ELF-1 (cell line): ENCODE data around the gene SPA17.

Experiments
- DNase-seq: peaks from one replicate; pipeline ENCODE4 v3.0.0-alpha.2; 2016; ENCODE audit warnings: low read depth, low spot score

Gene SPA17

DNA sequence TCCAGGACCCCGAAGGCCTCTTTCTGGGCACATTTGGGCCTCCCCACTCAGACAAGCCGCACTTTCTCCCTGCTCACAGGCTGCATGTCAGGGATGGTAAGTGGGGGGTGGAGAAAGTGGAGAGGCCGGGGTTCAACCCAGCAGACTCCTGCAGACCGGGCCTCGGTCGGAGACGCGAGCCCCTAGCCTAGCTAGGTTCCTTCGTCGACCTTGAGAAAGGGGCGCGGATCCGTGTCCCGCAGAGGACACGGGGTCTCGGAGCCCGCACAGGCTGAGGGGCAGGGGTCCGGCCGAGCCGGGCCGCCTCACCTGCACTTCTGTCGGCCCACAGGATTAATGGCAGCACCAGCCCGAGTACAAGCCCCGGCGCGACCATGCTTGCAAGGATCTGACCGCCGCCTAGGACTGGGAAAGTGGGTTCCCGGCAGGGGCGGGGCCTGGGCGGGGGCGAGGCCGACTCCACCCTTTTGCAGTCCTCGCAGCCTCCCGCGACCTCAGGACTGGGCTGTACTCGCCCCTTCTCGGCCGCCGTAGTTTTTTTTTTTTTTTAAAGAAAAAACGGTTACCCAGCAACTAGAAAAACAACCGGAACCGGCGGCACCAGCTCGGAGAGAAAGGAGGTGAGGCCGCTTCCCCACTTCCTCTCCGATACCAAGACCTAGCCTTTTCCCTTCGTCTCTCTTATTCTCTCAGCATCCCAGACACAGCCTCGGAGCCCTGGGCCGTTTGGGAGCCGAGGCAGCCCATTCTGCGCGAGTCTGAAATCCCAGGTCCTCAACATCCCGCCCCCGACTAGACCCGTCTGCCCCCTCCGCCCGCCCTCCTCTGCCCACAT lies at the start of gene SPA17, which contains the start of gene SIAE:
Gene SPA17, plus strand, starts transcription at position 572 of the 835 bp plus-strand sequence. CDS start 1,361 bp downstream, outside the sequence.
Gene SIAE, minus strand, starts transcription at position 407 of the 835 bp plus-strand sequence. Its CDS starts 31 bp downstream, at position 376.
- peak; percentile 99 for DNase-seq

DNA sequence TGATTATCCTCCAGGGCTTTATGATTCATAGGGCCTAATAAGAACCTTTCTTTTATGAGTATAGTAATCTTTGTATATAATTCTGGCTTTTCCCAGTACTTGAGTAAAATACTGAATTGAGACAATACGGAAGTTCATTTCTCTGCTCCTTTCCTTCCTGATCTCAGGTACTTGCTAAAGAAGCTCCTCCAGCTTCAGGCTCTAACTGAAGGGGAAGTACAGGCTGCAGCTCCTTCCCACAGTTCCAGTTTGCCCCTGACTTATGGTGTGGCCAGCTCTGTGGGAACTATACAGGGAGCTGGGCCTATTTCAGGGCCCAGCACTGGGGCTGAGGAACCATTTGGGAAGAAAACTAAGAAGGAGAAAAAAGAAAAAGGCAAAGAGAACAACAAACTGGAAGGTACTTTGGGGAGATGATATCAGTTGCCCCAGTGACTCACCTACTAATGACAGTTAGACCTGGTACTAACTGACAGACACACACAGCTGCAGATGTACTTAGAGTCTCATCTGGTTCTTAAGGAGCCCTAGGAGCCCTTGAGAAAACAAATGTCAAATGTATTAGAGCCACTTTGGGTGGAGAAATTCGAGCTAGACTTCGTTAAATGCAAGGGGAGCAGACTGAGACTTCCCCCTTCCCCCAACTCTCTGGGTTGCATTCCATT lies 48.1 kb upstream of the SPA17 start:
- no peak for DNase-seq

DNA sequence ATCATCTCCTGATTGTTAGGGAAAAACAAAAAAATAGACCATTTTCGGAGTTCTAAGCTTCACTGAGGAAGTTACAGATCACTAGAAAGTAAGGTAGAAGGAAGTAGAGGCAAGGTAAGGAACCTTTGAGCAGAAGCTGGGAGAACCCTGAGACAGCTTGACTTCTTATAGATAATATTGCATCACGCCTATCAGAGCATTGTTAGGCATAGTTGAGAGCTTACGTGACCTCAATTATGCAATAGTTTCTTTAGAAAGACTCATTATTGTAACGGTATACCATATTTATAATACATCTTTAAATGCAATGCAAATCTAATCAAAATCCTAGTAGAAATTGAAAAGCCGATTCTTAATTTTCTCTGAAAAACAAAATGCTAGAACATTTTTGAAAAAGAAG lies 46.2 kb upstream of the SPA17 start:
- DNase-seq = no peak

DNA sequence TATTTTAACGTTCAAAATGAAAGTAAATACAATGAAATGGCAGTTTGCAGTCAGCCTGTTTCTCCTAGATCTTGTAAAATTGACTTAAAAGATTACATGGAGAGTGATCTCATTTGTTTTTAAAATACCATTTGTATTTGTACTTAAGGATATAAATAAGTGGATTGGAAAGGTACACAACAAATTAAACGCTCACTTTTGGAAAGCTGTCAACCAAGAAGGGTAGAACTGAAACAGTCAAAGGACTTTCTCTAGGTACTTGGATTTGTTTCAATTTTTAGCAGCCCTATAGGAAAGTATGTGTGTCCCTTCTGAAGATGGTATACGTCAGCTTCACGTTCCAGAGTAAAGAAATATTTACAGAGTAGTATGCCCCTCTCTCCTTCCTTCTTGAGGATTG lies 43.7 kb upstream of the SPA17 start:
- DNase-seq = no peak

DNA sequence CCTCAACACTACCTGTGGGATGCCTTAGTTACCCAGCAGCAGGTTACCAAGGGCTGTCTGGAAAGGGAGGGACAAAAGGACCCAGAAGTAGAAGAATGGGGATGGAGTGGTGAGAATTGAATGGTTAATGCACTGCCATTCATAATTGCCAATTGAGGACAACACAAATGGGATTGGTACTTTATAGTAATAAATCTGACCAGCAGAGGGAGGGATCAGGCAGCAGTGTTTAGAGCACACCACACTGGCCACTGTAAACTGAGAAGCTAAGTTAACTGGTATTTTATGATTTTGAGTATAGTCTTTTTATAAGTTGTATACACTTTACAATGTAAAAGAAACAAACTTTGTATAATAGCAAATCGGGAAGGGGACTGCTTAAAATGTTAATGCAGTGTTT lies 40.3 kb upstream of the SPA17 start:
- no peak for DNase-seq

DNA sequence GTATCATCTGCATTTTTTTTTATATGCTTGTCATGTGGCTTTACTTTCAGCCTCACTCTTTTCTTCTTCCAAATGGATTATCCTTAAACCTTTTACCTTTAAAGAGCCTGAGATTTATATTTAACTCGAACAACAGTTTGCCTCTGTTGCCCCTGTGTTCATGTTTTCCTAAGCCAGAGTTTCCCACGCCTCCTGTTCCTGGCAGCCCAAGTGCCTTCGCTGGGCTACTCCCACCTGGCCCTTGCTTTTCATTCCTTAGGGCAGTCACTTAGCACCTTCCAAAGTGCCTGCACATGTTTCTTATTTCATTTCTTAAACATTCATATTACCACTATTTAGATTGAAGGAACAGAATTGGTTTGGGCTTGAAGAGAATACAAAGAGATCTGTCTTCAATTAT lies 37.8 kb upstream of the SPA17 start:
- DNase-seq = no peak

DNA sequence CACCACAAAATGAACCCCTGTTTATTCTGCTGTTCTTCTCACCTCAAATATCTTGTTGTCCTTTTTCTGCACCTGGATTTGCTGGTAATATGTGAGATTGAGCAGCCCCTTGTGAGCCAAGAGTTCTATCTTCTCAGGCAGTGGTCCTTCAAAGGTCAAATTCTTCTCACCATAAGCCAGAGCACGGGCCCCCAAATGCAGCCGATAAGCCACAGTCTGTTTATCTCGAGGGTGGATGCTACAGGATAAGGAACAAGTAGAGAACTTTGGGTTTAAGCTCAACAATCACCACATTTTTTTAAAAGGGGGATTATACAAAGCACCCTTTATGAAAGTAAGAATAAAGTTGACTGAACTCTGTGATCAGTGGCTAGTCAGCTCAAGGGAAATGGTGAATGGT lies 35.2 kb upstream of the SPA17 start:
- no peak for DNase-seq

DNA sequence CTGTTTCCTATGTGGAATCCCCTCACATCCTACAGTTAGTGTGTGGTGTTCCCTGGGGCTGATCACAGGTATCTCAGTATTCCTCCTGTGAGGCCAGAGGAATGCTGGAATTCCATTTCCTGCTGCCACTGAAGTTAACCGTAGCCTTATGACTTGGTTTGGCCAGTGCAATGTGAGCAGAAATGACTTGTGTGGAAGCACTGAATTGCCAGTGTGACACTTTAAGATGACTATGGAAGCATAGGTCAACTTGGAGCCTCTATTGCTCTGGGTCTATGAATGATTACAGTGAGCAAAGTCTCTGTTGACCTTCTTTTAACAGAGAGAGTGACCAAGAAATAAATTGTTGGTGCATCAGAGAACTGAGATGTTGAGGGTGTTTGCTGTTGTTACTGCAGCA lies 34.5 kb upstream of the SPA17 start:
- no peak for DNase-seq

DNA sequence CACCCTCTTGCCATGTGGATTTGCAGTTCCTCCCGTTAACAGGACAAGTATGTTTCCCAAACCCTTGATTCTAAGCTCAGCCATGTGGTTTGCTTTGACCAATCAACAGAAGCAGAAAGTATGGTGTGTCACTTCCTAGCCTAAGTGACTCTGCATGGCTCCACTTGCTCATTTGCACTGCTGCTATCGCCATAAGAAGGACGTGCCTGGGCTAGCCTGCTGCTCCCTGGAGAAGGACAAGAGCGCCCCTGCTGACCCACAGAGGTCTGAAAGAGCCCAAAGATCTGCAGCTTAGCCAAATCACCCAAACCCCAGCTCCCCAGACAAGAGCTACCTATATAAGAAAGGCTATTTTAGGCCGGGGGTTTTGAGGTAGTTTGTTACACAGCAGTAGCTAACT lies 33.0 kb upstream of the SPA17 start:
- peak; percentile 43 for DNase-seq

DNA sequence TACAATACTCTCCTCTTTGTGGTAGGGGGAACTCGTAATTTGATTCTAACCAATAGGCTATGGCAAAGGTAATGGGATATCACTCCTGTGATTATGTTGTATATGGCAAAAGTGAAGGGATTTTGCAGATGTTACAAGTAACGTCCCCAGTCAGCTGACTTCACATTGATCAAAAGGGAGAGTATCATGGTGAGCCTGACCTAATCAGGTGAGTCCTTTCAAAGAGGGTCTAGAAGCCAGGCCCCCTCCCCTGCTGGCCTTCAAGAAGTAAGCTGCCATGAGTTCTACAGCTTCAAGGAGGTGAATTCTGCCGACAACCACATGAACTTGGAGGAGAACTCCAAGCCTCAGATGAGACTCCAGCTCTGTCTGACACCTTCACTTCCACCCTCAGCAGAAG lies 31.1 kb upstream of the SPA17 start:
- DNase-seq = no peak

DNA sequence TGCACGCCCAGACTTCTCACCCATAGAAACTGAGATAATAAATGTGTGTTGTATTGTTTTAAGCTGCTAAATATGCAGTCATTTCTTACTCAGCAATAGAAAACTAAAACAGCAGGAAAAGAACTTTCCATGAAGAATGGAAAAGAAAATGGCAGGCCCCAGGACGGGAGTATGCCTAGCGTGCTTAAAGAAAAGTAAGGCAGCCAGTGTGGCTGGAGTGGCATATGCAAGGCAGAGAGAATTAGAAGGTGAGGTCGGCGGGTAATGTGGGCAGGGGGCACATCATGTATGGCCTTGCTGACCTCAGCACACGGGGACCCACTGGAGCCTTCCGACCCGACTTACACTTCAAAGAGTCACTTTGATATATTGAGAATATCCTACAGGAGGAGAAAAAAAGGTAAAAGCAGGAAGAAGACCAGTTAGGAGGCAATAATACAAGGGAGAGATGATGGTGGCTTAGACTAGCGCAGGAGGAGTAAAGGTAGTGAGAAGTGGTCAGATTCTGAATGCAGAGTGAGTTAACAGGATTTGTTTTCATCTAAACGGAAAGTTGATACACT lies 30.6 kb upstream of the SPA17 start:
- DNase-seq = no peak

DNA sequence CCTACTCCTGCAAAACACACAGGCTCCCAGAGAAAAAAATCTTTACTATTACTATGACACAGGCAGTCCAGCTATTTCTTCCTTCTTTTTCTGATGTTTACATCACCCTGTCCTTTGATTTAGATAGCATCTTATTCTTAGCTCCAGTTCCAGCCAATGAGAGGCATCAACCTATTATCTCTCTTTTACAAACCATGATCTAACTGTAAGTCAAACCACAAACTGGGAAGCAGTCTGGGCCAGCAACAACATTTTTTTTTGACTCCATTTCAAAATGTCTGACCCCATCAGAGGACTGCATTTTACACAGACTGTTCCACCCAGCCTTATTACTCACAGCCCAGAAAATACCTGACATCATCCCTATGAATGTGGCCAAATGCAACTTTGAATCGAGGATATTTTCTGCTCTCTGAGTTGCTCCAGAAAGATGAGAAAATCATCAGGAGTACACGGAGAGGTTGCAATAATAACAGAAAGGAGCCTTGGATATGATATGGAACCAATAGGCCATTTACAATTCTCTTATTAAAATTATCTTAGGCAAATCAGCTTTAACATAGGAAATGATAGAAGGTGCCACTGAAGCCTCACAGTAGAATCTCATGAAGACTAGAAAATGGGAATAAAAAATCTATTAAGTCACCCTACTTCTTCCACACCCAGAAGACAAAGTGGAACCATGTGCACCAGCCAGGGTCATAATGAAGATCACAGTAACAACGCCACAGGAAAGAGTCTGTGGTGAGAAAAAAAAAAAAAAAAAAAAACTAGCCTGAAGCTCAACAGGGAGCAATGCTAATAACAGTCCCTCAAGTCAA lies 29.9 kb upstream of the SPA17 start:
- DNase-seq = no peak

DNA sequence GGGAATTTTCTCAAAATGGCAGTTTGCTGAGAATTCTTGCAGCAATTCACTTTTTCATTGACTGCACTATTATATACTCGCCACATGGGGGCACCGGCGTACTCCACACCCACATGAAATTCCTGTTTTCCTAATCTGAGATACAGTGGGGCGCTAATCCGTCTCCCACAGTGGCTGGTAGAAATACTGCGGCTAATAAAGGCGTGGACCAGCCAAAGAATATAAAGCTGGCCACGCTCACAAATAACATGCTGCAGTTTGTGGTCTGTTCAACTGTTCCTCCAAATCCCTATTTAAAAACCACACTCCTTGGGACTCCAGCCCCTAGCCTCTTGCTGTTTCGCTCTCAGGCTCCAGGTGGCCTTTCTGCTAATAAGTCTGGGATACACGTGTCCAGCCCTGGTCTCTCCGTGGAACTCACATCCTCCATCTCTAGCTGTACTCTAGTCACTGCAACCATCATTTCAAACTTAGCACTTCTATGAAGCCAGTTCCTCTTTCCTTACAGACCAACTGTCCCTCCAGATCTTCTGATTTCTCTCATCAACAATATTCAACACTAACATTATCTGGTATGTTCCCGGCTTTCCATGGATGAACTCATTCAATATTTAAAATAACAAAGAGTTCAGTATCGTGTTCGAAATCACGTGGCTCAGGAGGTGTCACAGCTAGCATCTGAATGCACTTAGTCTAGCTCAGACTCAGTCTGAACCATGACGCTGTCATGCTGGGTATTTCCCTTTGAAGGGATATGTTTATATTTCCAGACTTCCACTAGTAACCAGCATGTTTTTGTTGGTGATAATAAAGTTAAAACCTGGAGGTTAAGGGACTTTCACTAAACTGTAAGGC lies 29.1 kb upstream of the SPA17 start:
- peak; percentile 70 for DNase-seq

DNA sequence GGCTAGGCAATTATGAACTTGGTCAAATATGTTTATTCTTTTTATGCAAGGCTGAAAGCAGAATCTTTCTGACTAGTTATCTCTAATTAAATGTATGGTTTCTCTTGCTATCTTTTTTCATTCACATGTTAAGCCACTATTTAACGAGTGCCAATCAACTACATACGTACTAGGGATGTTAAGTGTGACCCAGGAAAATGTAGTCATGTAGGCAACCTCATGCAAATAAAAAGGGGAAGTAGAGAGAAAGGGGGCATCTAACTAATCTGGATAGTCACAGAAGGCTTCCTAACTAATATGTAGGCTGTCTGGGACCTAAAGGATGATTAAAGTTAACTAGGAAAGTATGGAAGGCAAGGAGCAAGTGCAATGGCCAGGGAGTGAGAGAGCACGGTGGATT lies 27.6 kb upstream of the SPA17 start:
- DNase-seq = no peak

DNA sequence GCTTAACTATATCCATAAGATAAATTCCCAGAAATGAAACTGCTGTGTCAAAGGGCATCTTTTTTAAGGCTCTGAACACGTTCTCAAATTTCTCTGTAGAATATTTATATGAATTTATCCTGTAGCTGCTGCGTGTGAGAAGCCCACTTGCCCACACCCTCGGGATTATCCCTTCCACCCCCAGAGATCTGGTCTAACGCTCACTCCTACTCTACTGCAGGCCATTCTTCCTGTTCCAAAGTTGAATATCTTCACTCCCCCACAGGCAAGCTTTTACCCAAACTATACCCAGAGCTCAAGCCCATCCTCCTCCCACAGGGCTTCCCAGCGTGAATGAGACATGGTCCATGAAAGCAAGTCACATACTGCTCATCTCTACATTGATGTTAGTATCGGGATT lies 25.1 kb upstream of the SPA17 start:
- DNase-seq = no peak

DNA sequence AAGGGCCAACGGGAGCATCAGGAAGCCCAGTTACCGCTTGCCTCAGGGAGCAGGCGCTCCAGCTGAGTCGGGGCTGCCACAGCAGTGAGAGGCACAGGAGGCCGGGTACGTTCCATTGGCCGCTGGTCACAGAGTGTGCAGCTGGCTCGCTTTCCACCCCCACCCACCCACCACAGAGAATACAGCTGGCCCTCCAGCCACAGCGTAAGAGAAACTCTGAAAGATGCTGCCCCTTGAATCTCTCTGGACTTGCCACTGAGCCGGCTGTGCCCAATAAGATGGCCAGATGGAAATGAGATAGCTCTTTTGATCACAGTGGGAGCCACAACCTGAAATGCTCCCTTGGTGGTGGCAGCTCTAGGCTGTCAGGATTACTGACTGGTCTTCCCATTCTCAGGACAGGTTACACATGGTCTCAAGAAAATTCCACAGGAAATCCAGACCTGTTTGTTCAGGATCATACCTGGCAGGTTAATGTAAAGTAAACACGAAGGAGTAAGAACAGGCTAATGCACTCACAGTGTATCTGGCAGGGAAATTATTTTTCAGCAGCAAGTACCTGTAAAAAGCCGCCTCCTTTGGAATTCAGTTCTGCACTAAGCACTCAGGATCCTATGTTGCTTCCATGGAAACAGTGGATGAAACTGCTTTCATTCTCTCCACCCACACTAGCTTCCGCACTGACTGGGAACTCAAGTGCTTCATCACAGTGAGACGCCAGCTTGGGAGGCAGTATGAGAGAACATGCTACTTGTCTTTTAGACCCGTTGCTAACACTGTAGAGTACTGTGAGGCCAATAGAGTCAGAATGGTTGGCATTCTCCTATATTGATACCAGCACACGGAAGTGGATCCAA lies 16.7 kb upstream of the SPA17 start:
- DNase-seq = peak; percentile 38

DNA sequence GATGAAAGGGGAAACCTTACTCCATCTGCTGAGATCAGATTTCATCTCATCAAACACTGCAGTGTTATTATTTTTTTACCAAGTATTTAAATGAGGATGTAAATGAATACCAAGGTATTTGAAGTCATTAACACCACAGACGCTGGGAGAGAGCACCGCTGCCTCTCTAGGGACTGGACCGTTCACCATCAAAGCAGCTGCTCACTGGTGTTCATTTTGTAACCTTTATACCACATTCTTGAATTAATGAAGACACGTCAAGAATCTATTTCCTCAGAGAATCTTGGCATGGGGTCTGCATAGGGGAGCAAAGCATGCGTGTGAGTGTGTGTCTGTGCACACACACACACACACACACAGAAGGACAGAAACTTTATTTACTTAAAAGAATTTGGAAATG lies 15.8 kb upstream of the SPA17 start:
- DNase-seq = no peak

DNA sequence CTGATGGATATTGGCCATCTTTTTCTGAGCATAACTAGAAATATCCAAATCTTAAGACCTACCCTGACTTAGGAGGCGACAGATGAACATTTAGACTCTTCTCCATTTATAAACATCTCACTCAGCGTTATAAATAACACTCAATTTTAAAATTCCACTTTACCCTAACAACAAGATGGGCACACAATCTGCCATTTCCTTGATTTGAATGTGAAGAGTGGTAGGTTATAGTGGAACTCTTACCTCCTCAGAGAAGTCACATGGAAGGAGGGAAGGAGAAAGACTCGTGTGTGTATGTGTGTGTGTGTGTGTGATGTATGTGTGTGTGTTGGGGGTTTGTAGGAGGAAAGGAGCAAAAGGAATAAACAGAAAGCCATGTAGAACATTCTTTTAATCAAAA lies 15.2 kb upstream of the SPA17 start:
- DNase-seq = no peak

DNA sequence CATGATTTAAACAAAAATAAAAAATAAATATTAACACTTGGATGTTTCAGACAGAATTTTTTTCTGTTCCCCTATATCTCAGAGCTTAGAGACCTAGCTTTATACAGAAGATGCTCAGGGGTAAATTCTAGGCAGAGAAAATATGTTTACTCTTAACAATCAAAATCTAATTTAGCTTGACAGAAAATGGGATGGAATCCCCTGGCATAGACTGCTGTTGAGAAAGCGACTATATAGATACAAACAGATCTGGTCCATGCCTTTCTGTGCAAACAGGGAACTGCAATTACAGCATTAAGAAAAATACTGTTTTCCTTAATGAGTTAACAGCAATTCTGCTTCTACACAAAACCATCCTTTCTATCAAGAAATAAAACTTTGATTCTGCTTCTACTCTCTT lies 14.7 kb upstream of the SPA17 start:
- no peak for DNase-seq

DNA sequence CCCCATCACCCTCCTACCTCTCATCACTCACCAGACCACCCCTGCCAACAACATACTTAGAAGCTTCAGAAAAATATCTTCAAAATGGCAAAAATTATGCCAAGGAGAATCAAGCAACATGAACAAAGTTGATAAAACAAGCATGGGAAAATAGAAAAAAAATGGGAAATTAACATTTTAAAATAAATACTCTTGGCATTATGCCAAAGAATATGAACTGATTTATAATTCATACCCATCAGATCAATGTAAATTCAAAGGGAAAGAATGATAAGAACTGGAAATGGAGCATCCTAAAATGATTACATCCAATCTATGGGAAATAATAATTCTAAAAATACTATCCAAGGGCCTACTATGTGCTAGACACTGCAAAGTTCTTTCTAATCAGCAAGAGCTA lies 12.2 kb upstream of the SPA17 start:
- DNase-seq = no peak
